Astrocyte of the cerebellum (primary cell): ENCODE data around the gene CT47B1.
"Not testable (repeated sequence)": the region's sequence is repeated elsewhere in the genome, so short reads cannot be mapped to it uniquely, and the experiment has no call there.

Experiments
- DNase-seq: peaks from one replicate; pipeline ENCODE4 v3.0.0-alpha.2; 2011; ENCODE audit warnings: low read depth
- H3K4me3 ChIP-seq: 2 replicates; pipeline ENCODE4 v1.5.1; 2011; ENCODE audit warnings: mild to moderate bottlenecking, low read depth, low read length, moderate library complexity
- in situ Hi-C: cut with HindIII; loops from 2 replicates; pipeline ENCODE4 v1.10.0; 2017; ENCODE audit warnings: low sequenced_read_pairs
- TF ChIP-seq, protein P1 (sequence below): IDR thresholded peaks from 2 replicates; pipeline ENCODE4 v1.5.1; 2012; ENCODE audit warnings: low read length, low read depth, moderate library complexity, mild to moderate bottlenecking; ENCODE audit errors: missing control alignments

The CT47B1 gene

DNA sequence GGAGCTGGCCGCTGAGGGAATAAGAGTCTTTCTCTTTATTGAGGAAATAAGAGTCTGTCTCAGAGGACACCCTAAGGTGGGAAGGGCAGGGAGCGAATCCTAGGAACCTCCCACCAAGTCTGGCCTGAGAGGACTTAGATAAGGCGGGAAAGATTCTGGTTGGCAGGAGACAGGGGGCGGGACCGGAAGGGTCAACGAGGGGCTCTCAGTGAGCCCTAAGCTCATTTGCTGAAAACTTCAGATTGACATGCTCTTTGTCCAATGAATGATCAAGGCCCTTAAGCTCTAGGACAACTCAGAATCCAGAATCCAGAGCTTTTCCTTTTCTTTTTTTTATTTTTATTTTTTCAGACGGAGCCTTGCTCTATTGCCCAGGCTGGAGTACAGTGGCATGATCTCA lies at the start of gene CT47B1:
Gene CT47B1 (minus strand): TSS at position 101 of the 400 bp plus-strand sequence. CDS start 196 bp downstream, outside the sequence.
- DNase-seq, in situ Hi-C loops, H3K4me3 ChIP-seq: not testable (repeated sequence)

DNA sequence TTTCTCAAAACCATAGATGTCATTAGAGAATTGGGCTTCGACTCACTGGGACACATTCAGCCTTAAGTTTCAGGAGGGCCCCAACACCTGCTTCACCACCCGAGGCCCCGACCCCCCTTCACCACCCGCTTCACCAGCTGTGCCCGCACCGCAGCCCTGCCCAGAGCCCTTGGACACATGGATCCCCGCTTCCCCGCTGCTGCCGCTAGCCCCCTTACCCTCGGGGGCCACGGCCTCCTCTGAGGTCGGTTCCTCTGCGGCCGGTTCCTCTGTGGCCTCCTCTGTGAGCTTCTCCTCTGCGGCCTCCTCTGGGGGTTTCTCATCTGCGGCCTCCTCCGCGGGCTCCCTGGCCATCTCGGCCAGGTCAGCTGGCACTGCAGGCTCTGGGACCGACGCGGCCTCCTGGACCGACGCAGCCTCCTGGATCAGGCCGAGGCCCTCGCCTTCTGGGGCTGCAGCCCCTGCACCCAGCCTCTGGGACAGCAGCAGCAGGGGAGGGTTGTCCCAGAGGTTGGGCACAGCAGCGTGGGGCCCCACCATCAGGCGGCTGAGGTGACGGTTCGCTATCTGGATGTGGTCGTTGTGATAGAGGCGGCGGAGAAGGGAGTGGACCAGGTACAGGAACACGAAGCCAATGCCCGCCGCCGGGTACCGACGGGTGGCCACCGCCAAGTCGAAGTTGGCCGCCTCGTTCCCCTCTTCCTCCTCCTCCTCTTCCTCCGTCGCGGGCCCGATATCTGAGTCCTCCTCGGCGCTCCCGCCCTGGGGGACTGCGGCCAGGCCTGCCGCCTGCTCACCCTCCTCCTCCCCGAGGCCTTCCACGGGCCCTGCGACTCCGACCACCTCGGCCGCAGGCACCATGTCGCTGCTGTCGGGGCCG lies 748 bp downstream of the CT47B1 start:
- no peak overlapping the region for H3K4me3 ChIP-seq
- TF ChIP-seq, protein P1, sequence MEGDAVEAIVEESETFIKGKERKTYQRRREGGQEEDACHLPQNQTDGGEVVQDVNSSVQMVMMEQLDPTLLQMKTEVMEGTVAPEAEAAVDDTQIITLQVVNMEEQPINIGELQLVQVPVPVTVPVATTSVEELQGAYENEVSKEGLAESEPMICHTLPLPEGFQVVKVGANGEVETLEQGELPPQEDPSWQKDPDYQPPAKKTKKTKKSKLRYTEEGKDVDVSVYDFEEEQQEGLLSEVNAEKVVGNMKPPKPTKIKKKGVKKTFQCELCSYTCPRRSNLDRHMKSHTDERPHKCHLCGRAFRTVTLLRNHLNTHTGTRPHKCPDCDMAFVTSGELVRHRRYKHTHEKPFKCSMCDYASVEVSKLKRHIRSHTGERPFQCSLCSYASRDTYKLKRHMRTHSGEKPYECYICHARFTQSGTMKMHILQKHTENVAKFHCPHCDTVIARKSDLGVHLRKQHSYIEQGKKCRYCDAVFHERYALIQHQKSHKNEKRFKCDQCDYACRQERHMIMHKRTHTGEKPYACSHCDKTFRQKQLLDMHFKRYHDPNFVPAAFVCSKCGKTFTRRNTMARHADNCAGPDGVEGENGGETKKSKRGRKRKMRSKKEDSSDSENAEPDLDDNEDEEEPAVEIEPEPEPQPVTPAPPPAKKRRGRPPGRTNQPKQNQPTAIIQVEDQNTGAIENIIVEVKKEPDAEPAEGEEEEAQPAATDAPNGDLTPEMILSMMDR, result no peak
- no peak for DNase-seq
- in situ Hi-C loops, result no loop called here

DNA sequence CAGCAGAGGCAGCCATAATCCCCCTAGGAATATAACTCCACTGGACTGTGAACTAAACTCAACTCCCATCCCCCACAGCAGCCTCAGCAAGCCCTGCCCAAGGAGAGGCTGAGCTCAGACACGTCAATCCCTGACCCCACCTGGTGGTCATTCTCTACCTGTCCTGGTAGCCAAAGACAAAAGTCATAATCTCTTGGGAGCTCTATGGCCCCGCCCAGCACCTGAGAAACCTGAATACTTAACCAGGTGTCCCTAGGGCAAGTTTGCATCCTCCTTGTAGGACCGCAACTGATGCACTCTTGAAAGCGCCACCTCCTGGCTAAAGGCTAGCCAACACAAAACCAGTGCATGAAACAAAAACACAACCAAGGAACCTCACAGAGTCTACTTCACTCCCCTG lies 18.4 kb downstream of the CT47B1 start:
- TF ChIP-seq, protein P1, result no peak
- no peak overlapping the region for H3K4me3 ChIP-seq
- no peak for DNase-seq
- in situ Hi-C loops, result no loop called here

GRCh38 chrX:120840827-120841226 lies 34.8 kb downstream of the CT47B1 start:
- H3K4me3 ChIP-seq, result no peak overlapping the region
- TF ChIP-seq, protein P1, result no peak
- in situ Hi-C loops, result no loop called here
- DNase-seq, result no peak

DNA sequence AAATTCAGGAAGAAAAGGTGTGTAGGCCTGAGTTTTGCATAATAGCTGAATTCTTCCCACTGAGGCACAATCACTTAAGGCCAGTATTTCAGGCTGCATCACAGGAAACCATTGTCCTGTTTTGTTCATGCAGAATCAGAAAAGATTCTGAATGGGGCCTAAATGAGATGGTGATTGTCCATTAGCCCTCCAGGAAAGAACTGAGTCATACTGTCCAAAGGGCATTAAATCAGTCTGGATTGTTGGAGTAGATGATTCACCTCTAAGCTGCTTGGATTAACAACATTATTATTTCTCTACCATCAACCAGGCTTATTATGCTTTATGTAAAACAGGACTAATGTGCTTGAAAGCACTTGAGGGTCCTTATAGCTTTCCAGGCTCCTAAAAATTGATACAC lies 36.2 kb downstream of the CT47B1 start:
- in situ Hi-C loops, result no loop called here
- TF ChIP-seq, protein P1, result no peak
- no peak overlapping the region for H3K4me3 ChIP-seq
- DNase-seq, result no peak

DNA sequence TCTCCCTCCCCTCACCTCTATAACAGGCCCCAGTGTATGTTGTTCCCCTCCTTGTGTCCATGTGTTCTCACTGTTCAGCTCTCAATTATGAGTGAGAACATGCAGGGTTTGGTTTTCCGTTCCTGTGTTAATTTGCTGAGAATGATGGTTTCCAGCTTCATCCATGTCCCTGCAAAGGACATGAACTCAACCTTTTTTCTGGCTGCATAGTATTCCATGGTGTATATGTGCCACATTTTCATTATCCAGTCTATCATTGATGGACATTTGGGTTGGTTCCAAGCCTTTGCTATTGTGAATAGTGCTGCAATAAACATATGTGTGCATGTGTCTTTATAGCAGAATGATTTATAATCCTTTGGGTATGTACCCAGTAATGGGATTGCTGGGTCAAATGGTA lies 48.5 kb downstream of the CT47B1 start:
- in situ Hi-C loops, DNase-seq, H3K4me3 ChIP-seq: not testable (repeated sequence)

DNA sequence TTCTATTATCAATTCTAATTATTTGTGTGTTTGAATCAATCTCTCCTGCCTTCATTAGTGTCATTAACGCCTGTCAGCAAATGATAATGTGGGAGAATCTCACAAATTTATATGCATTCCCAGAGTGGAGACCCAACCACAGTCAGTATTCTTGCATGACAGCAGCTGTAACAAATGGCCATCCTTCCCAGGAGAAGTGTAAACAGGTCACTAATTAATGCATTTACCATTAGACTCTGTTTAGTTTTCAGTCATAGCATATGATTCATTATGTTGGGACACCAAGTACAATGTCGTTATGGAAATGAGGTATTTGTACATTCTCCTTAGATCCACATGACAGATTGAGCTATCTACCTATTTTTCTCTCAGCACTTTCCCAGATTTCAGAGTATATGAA lies 50.5 kb downstream of the CT47B1 start:
- in situ Hi-C loops, result no loop called here
- DNase-seq, result no peak
- H3K4me3 ChIP-seq, result no peak overlapping the region
- TF ChIP-seq, protein P1, result no peak

GRCh38 chrX:120824021-120824420 lies 51.6 kb downstream of the CT47B1 start:
- no peak overlapping the region for H3K4me3 ChIP-seq
- no peak for DNase-seq
- TF ChIP-seq, protein P1, result no peak
- in situ Hi-C loops, result no loop called here
